ENCODE results near the gene XAF1.
"Not testable (repeated sequence)": the region's sequence is repeated elsewhere in the genome, so short reads cannot be mapped to it uniquely, and the experiment has no call there.

The XAF1 gene

GRCh38 chr17:6756425-6757031 lies 682 bp downstream of the XAF1 start:
- no peaks in the 10 kb centered on the region for H3K4me1 ChIP-seq
- H3K27me3 ChIP-seq = no peaks in the 10 kb centered on the region
- DNase-seq = no peak
- no peaks in the 10 kb centered on the region for H3K9me3 ChIP-seq
- no peak overlapping the region for H3K4me3 ChIP-seq (ENCODE audit: low read depth, low read length)
- no peak for TF ChIP-seq CTCF (IDR thresholded peaks at IDR 0.05; ENCODE audit: low read depth, low read length)
- H3K36me3 ChIP-seq = no peaks in the 10 kb centered on the region

- Histone ChIP-seq H3K9me3 (no peaks in the 10 kb centered on the region), H3K36me3 (no peaks in the 10 kb centered on the region), H3K4me1 (no peaks in the 10 kb centered on the region), H3K27me3 (no peaks in the 10 kb centered on the region), H3K4me3 (ENCODE audit: low read depth, low read length) (no peak overlapping the region)
- DNase-seq = no peak
- TF ChIP-seq CTCF (IDR thresholded peaks at IDR 0.05; ENCODE audit: low read depth, low read length) = no peak
Observed at GRCh38 chr17:6757747-6758146, 1.9 kb downstream of the XAF1 start.

GRCh38 chr17:6761779-6762178 lies 5.9 kb downstream of the XAF1 start:
- Histone ChIP-seq H3K27me3 (no peaks in the 10 kb centered on the region), H3K4me1 (no peaks in the 10 kb centered on the region), H3K9me3 (no peaks in the 10 kb centered on the region), H3K36me3 (no peaks in the 10 kb centered on the region), H3K4me3 (ENCODE audit: low read depth, low read length) (no peak overlapping the region)
- TF ChIP-seq CTCF (IDR thresholded peaks at IDR 0.05; ENCODE audit: low read depth, low read length) = no peak
- DNase-seq = no peak

- DNase-seq = no peak
- no peak for TF ChIP-seq CTCF (IDR thresholded peaks at IDR 0.05; ENCODE audit: low read depth, low read length)
- no peak overlapping the region for H3K4me3 ChIP-seq (ENCODE audit: low read depth, low read length)
- no peaks in the 10 kb centered on the region for H3K4me1 ChIP-seq
- no peaks in the 10 kb centered on the region for H3K36me3 ChIP-seq
- H3K9me3 ChIP-seq = no peaks in the 10 kb centered on the region
- no peaks in the 10 kb centered on the region for H3K27me3 ChIP-seq
Observed at GRCh38 chr17:6768447-6768846, 12.6 kb downstream of the XAF1 start.

- DNase-seq = no peak
- no peaks in the 10 kb centered on the region for H3K9me3 ChIP-seq
- no peak overlapping the region for H3K4me3 ChIP-seq (ENCODE audit: low read depth, low read length)
- H3K36me3 ChIP-seq = no peaks in the 10 kb centered on the region
- TF ChIP-seq CTCF (IDR thresholded peaks at IDR 0.05; ENCODE audit: low read depth, low read length) = no peak
- no peaks in the 10 kb centered on the region; the same call in 1 of the 2 replicates for H3K27me3 ChIP-seq
- no peaks in the 10 kb centered on the region for H3K4me1 ChIP-seq
Observed at GRCh38 chr17:6772016-6772415, 16.2 kb downstream of the XAF1 start.

GRCh38 chr17:6774906-6775305 lies 19.1 kb downstream of the XAF1 start:
- H3K4me1 ChIP-seq; DNase-seq; H3K9me3 ChIP-seq; H3K36me3 ChIP-seq; H3K4me3 ChIP-seq (ENCODE audit: low read depth, low read length); H3K27me3 ChIP-seq: not testable (repeated sequence)

Measured in BE2C (cell line).